Measurements from ENCODE around the gene CALB2. TPM values are rescaled to one million over a fixed set of nuclear protein-coding genes. Genes with fewer than 3 reads are reported as not detected.
"Not testable (repeated sequence)": the region's sequence is repeated elsewhere in the genome, so short reads cannot be mapped to it uniquely, and the experiment has no call there.

Gene CALB2, protein sequence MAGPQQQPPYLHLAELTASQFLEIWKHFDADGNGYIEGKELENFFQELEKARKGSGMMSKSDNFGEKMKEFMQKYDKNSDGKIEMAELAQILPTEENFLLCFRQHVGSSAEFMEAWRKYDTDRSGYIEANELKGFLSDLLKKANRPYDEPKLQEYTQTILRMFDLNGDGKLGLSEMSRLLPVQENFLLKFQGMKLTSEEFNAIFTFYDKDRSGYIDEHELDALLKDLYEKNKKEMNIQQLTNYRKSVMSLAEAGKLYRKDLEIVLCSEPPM
- total RNA-seq = not detected in 2 replicates

DNA sequence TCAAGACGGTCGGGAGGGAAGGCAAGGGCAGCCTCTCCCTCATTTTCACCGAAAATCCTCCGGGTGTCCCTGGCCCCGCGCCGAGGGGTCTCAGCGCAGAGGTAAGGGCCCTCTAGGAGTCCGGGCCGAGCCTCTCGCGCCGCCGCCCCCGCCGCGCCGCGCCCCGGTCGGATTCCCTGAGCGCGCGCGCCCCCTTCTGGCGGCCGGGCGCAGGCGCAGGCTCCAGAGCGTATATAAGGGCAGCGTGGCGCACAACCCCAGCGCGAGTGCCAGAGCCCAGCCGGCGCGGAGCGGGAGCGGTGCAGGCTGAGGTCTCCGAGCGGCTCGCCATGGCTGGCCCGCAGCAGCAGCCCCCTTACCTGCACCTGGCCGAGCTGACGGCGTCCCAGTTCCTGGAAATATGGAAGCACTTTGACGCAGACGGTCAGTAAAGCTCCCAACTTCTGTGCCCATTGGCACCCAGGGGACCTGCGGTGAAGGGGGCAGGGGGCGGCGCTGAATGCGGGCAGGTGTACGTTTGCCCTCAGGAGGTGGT is at the start of gene CALB2:
Gene CALB2 (plus strand): TSS at position 260 of the 535 bp plus-strand sequence. CDS start 70 bp downstream, at position 330.
- ATAC-seq (ENCODE audit: low read depth) = peak; percentile 90
- peaks cover 26% of the 10 kb centered on the region for H3K27me3 Mint-ChIP-seq
- ChIA-PET POLR2A (no interaction called here), CTCF (interaction anchor here (0.6 to 1.3 kb wide), 2 partner anchors 141 to 143 kb away, joined by 3 to 4 read pairs; no protein-coding TSS in a partner anchor)
- H3K27ac Mint-ChIP-seq = no peak within 1 kb of the TSS
- peaks cover 3% of the 10 kb centered on the region for H3K4me1 Mint-ChIP-seq
- TF ChIP-seq, protein P1, sequence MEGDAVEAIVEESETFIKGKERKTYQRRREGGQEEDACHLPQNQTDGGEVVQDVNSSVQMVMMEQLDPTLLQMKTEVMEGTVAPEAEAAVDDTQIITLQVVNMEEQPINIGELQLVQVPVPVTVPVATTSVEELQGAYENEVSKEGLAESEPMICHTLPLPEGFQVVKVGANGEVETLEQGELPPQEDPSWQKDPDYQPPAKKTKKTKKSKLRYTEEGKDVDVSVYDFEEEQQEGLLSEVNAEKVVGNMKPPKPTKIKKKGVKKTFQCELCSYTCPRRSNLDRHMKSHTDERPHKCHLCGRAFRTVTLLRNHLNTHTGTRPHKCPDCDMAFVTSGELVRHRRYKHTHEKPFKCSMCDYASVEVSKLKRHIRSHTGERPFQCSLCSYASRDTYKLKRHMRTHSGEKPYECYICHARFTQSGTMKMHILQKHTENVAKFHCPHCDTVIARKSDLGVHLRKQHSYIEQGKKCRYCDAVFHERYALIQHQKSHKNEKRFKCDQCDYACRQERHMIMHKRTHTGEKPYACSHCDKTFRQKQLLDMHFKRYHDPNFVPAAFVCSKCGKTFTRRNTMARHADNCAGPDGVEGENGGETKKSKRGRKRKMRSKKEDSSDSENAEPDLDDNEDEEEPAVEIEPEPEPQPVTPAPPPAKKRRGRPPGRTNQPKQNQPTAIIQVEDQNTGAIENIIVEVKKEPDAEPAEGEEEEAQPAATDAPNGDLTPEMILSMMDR (IDR thresholded peaks at IDR 0.05) = peak; percentile 52
- no peaks in the 10 kb centered on the region for H3K9me3 Mint-ChIP-seq
- no peak within 1 kb of the TSS for H3K4me3 Mint-ChIP-seq
- DNase-seq = peak; percentile 68
- no peaks in the 10 kb centered on the region for H3K36me3 Mint-ChIP-seq (ENCODE audit: low read depth)
- intact Hi-C loops (cut with micrococcal nuclease) = loop anchor here (1.0 to 2.0 kb wide), 2 partner anchors 143 to 588 kb away; no protein-coding TSS in a partner anchor

DNA sequence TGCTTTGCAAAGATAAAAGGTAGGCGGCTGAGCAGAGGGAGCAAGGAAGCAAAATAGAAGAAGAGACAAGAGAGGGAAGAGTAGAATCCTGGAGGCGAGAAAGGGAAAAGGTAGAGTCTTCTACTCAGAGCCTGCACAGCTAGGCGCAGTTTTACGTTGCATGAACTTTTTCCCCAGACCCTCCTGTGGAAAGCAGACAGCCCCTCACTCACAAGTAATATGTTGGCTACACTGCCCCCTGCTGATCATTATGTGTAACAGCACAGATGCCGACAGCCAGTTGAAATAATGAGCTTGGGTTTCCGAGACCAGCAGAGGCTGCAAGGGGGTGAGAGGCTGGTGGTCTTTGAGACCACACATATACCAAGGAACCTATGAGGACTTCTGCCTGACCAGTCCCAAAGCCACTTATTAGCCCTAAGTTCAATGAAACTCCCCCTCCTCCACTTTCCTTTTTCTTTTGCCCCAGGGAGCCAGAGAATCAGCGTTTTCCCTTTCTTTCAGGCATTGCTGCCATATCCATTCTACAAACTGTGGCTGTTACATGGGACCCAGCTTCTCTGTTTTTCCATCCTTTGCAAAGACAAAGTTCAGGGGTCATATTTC is 46.9 kb upstream of the CALB2 start:
- ChIA-PET CTCF (interaction anchor here (0.6 to 2.3 kb wide), 14 partner anchors 9 to 540 kb away, joined by 3 to 15 read pairs (median 4); no protein-coding TSS in a partner anchor), POLR2A (no interaction called here)
- peaks cover 34% of the 10 kb centered on the region for H3K27me3 Mint-ChIP-seq
- no peaks in the 10 kb centered on the region for H3K36me3 Mint-ChIP-seq (ENCODE audit: low read depth)
- DNase-seq (no peak), ATAC-seq (ENCODE audit: low read depth) (peak; percentile 45)
- H3K4me3 Mint-ChIP-seq = no peak overlapping the region
- H3K4me1 Mint-ChIP-seq = no peaks in the 10 kb centered on the region
- H3K9me3 Mint-ChIP-seq = no peaks in the 10 kb centered on the region
- no peak overlapping the region for H3K27ac Mint-ChIP-seq
- TF ChIP-seq, protein P1 (IDR thresholded peaks at IDR 0.05) = no peak
- intact Hi-C loops (cut with micrococcal nuclease) = loop anchor here (1.0 kb wide), 1 partner anchor 96 kb away; no protein-coding TSS in a partner anchor

DNA sequence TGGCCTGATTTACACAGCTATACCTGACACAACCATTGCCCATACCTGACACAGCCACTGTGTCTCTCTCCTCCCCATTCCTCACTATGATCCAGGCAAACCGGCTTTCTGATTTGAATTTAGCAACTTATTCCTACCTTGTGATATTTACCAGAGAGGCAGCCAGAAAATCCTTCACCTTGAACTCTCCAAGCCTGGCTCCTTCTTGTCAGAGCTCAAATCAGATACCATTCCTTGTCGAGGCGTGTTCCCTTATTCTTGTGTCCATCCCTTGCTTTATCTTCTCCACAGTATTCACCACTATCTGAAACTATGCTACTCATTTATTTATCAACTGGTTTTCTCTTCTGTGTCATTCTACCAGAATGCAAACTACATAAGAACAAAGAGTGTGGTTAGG is 44.9 kb upstream of the CALB2 start:
- H3K27ac Mint-ChIP-seq; DNase-seq; CTCF ChIA-PET; ATAC-seq (ENCODE audit: low read depth); H3K4me3 Mint-ChIP-seq; POLR2A ChIA-PET; H3K4me1 Mint-ChIP-seq; H3K36me3 Mint-ChIP-seq (ENCODE audit: low read depth); H3K9me3 Mint-ChIP-seq; intact Hi-C loops (cut with micrococcal nuclease): not testable (repeated sequence)
- H3K27me3 Mint-ChIP-seq = peaks cover 30% of the 10 kb centered on the region

DNA sequence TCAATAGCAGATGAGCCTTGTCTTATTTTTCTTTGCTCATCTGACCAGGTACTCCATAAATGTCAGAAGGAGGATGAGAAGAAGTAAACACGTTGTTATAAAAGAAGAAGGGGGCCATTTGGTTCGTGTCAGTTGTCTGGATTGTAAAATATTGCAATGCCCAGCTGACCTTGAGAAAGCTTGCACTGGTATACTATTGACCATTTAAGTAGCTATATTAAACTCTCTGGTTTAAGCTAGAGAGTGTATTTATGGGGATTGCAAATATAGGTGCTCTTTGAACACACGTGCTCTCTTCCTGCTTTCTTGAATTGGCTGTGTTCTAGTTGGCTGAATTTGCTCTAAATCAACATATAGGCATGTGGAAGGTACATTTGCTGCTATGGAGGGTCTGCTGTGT is 43.3 kb upstream of the CALB2 start:
- CTCF ChIA-PET = no interaction called here
- Mint-ChIP-seq H3K4me3 (no peak overlapping the region), H3K4me1 (no peaks in the 10 kb centered on the region), H3K36me3 (ENCODE audit: low read depth) (no peaks in the 10 kb centered on the region), H3K9me3 (no peaks in the 10 kb centered on the region), H3K27ac (no peak overlapping the region), H3K27me3 (peaks cover 20% of the 10 kb centered on the region)
- DNase-seq (no peak), ATAC-seq (ENCODE audit: low read depth) (no peak)
- POLR2A ChIA-PET = no interaction called here
- intact Hi-C loops (cut with micrococcal nuclease) = no loop called here
- TF ChIP-seq, protein P1 (IDR thresholded peaks at IDR 0.05) = no peak

DNA sequence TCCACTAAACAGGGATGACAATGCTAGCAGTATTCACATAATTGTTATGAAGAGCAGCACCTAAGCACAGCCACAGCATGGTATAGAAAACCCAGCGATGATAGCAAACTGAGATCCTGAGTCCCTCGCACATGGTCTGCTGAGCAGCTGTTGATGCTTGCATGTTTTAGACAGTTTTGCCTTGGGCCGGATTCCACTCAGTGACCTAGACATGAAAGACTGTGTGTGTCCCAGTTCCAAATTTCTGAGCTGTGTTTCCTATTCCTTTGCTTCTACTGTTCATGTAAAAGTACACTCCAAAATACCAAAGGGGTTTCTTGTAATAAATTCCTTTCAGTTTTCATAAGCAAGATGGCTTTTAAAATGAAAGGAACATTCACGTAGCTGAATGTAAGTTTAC is 38.5 kb upstream of the CALB2 start:
- CTCF ChIA-PET = interaction anchor here (1.0 kb wide), 1 partner anchor 8 kb away, joined by 4 read pairs; no protein-coding TSS in a partner anchor
- TF ChIP-seq, protein P1 (IDR thresholded peaks at IDR 0.05) = no peak

More for the DNA sequence above, 38.5 kb upstream of the CALB2 start:
- POLR2A ChIA-PET = no interaction called here
- intact Hi-C loops (cut with micrococcal nuclease) = no loop called here
- Mint-ChIP-seq H3K4me3 (no peak overlapping the region), H3K9me3 (no peaks in the 10 kb centered on the region), H3K4me1 (no peaks in the 10 kb centered on the region), H3K27ac (no peak overlapping the region), H3K36me3 (ENCODE audit: low read depth) (no peaks in the 10 kb centered on the region), H3K27me3 (peaks cover 11% of the 10 kb centered on the region)
- no peak for DNase-seq
- no peak for ATAC-seq (ENCODE audit: low read depth)

Data from activated B cell treated with CpG ODN at 0.5 μM for 24 hours (primary cell).